Neural cell (in vitro differentiated cells): ENCODE measurements around the gene TICRR.
"Not testable (repeated sequence)": the region's sequence is repeated elsewhere in the genome, so short reads cannot be mapped to it uniquely, and the experiment has no call there.

Source experiments
- CTCF ChIP-seq: fragments of 450-650 bp; IDR thresholded peaks from 2 replicates; pipeline ENCODE4 v1.5.1; 2014; ENCODE audit warnings: antibody characterized with exemption, mild to moderate bottlenecking, moderate library complexity; ENCODE audit not compliant: poor library complexity, severe bottlenecking
- EP300 ChIP-seq: fragments of 450-650 bp; conservative IDR thresholded peaks from 2 replicates; pipeline ENCODE4 v1.6.1; 2014; ENCODE audit warnings: antibody characterized with exemption, mild to moderate bottlenecking, moderate library complexity; ENCODE audit not compliant: poor library complexity, severe bottlenecking
- EZH2 ChIP-seq: fragments of 200-600, 300-800 bp; shearing (Covaris generic), sonication (generic); IDR thresholded peaks from 2 replicates; pipeline ENCODE4 v1.6.1; 2014; ENCODE audit warnings: antibody characterized with exemption, low read length, borderline replicate concordance, mild to moderate bottlenecking; ENCODE audit not compliant: insufficient read depth, poor library complexity, severe bottlenecking
- POLR2AphosphoS5 ChIP-seq: IDR thresholded peaks from 2 replicates; pipeline ENCODE4 v1.6.1; 2012
- TAF1 ChIP-seq: IDR thresholded peaks from 2 replicates; pipeline ENCODE4 v1.6.1; 2012; ENCODE audit warnings: low read depth

GRCh38 chr15:89549138-89549537 lies 26.1 kb upstream of the TICRR start:
- not testable (repeated sequence) for TF ChIP-seq CTCF, EP300, EZH2, TAF1, POLR2AphosphoS5
